Left lung (tissue), 10 donors: ENCODE results near the gene HS3ST2. TPM values are rescaled to one million over a fixed set of nuclear protein-coding genes. Genes with fewer than 3 reads are reported as not detected.

ENCODE experiments used
- ATAC-seq: fragments of 200-7000 bp; cut with Tn5 transposase; one replicate; pipeline ENCODE4 v1.9.1; 2020; ENCODE audit warnings: moderate library complexity
- DNase-seq, 4 donors: peaks; one replicate each; pipeline ENCODE4 v3.0.0-alpha.2; 2013 to 2020
- H3K27ac ChIP-seq, 2 donors: fragments of 200-600 bp; sonication (generic) in 1 of 2; one replicate each; pipeline versions ENCODE4 v1.5.0 to v1.8.0; 2020 to 2021
- H3K27me3 ChIP-seq, 2 donors: fragments of 200-600 bp; sonication (generic) in 1 of 2; one replicate each; pipeline versions ENCODE4 v1.5.0 to v1.8.0; 2020 to 2021
- H3K36me3 ChIP-seq, 2 donors: fragments of 200-600 bp; sonication (generic) in 1 of 2; one replicate each; pipeline versions ENCODE4 v1.5.0 to v1.8.0; 2020 to 2021
- H3K4me1 ChIP-seq, 2 donors: fragments of 200-600 bp; one replicate each; pipeline ENCODE4 v1.8.0; 2021
- H3K4me3 ChIP-seq, 2 donors: fragments of 200-600 bp; sonication (generic) in 1 of 2; one replicate each; pipeline versions ENCODE4 v1.5.0 to v1.8.0; 2020 to 2021; ENCODE audit warnings: mild to moderate bottlenecking in 1 of 2
- H3K9me3 ChIP-seq, 2 donors: fragments of 200-600 bp; sonication (generic) in 1 of 2; one replicate each; pipeline versions ENCODE4 v1.5.0 to v1.8.0; 2020 to 2021
- intact Hi-C, 2 donors: fragments of 100-400 bp; cut with DNase I; formaldehyde crosslinking; loops; one replicate each; pipeline versions ENCODE4 v1.11.2 to v1.14.2; 2022
- polyA plus RNA-seq, 6 donors: library from polyadenylated mRNA; unstranded; fragments of 120-200 nt; gene quantifications; one replicate each; pipeline ENCODE4 v1.2.1, GENCODE V29; 2013; ENCODE audit not compliant: insufficient read length in 6 of 6
- total RNA-seq, 2 donors: library from RNA; stranded (reverse); fragmentation: NEBNext Ultra II Directional; extraction: Animal tissue kit (Norgen Biotek cat#: 25700); gene quantifications; one replicate each; pipeline ENCODE4 v1.2.1, GENCODE V29; 2021
- TF ChIP-seq, protein P1 (sequence below), 2 donors: fragments of 200-600 bp; sonication (generic) in 1 of 2; IDR thresholded peaks; one replicate each; pipeline versions ENCODE4 v1.5.0 to v1.8.0; 2021; ENCODE audit warnings: antibody characterized with exemption in 2 of 2
- donor health status: DM: no; HTN: yes; CAD: no.
- donor health status: DM: no; HTN: no; CAD: no.

HS3ST2 gene
- total and polyA plus RNA-seq, 8 donors: 0.07 to 8.6 (median 3.2) TPM; not detected in 4

DNA sequence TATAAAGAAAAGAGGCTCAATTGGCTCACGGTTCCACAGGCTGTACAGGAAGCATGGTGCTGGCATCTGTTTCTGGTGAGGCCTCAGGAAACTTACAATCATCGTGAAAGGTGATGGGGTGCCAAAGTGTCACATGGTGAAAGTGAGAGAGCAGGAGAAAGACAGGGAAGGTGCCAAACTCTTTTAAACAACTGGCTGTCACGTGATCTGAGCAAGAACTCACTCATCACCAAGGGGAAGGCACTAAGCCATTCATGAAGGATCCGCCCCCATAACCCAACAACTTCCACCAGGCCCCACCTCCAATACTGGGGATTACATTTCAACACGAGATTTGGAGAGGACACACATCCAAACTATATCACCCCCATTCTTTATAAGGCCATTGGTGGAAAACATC lies 28.4 kb upstream of the HS3ST2 start:
- Histone ChIP-seq H3K36me3 (no peaks in the 10 kb centered on the region), H3K27me3 (no peaks in the 10 kb centered on the region), H3K4me3 (no peak overlapping the region), H3K4me1 (peaks cover 0 to 5% of the 10 kb centered on the region in 2 donors), H3K9me3 (no peaks in the 10 kb centered on the region), H3K27ac (no peak overlapping the region)
- TF ChIP-seq, protein P1, sequence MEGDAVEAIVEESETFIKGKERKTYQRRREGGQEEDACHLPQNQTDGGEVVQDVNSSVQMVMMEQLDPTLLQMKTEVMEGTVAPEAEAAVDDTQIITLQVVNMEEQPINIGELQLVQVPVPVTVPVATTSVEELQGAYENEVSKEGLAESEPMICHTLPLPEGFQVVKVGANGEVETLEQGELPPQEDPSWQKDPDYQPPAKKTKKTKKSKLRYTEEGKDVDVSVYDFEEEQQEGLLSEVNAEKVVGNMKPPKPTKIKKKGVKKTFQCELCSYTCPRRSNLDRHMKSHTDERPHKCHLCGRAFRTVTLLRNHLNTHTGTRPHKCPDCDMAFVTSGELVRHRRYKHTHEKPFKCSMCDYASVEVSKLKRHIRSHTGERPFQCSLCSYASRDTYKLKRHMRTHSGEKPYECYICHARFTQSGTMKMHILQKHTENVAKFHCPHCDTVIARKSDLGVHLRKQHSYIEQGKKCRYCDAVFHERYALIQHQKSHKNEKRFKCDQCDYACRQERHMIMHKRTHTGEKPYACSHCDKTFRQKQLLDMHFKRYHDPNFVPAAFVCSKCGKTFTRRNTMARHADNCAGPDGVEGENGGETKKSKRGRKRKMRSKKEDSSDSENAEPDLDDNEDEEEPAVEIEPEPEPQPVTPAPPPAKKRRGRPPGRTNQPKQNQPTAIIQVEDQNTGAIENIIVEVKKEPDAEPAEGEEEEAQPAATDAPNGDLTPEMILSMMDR (IDR thresholded peaks at IDR 0.05): no peak
- ATAC-seq (no peak), DNase-seq (no peak)
- intact Hi-C loops: no loop called here

DNA sequence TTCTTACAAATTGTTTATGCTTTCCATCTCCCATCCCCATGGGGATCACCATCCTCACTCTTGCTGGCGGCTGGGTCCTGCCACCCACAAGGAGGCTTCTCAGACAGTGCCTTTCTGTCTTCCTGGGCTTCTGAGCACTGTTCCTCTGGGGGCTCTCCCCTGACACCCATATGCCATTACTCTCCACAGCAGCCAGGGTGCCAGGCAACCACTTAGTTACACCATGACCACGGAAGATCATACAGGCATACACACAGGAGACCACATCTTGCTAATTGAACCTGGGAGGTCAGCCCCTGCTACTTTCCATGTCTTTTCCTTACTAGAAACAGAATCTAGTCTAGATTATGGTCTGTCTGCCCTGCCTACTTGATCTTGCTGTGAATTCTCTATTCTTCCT lies 27.7 kb upstream of the HS3ST2 start:
- no peak for ATAC-seq
- intact Hi-C loops: no loop called here
- Histone ChIP-seq H3K9me3 (no peaks in the 10 kb centered on the region), H3K27me3 (no peaks in the 10 kb centered on the region), H3K27ac (no peak overlapping the region), H3K36me3 (no peaks in the 10 kb centered on the region), H3K4me3 (no peak overlapping the region), H3K4me1 (peaks cover 0 to 5% of the 10 kb centered on the region in 2 donors)
- TF ChIP-seq, protein P1 (IDR thresholded peaks at IDR 0.05): no peak
- DNase-seq: no peak

DNA sequence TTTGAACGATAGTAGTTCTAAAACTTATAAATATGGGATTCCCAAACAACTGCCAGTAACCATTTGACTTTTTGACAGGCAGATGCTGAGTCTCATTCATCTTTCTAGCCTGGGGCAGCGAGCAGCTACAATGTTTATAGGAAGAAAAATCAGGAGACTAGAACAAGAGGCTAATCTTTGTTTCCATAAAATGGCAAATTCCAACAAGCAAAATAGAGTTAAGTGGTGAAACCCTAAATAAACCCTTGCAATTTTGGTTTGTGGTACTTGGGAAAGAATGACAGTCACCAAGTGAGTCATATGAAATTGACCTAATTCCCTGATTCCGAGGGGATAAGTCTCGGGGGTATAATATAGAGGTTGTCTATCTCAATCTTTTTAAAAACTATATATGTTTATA lies 27.3 kb upstream of the HS3ST2 start:
- Histone ChIP-seq H3K4me3 (no peak overlapping the region), H3K9me3 (no peaks in the 10 kb centered on the region), H3K4me1 (peaks cover 0 to 5% of the 10 kb centered on the region in 2 donors), H3K27me3 (no peaks in the 10 kb centered on the region), H3K36me3 (no peaks in the 10 kb centered on the region), H3K27ac (no peak overlapping the region)
- DNase-seq: no peak
- no peak for ATAC-seq
- intact Hi-C loops: no loop called here
- TF ChIP-seq, protein P1 (IDR thresholded peaks at IDR 0.05): no peak

DNA sequence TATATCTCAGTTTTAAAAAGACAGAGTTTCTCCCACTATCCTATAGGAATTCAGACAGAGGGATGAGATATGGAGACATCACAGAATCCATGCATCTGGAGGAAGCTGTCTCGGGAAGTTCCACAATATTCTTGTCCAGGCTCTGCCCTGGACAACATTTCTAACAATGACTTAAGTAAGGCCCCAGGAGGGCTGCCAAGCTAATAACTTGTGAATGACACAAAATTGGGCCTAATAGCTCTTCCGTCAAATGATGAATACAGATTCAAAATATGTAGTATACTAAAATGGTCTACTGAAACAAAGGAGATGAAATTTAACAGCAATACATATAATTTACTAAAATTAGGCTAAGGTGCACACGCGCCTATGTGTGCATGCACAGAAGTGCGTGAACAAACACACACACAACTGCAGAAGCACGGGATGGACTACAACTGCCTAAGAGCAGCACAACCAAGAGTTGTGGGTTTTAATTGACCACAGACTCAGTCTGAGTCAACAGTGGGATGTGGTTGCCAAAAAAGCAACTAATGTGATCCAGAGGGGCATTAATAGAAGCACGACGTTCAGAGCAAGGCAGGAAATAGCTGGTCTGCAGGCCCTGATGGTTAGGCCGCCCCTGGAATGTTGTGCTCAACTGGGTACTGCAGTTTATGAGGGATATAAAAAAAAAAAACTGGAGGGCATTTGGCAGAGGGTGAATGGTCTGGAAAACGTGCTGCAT lies 26.3 kb upstream of the HS3ST2 start:
- no peak for DNase-seq
- Histone ChIP-seq H3K9me3 (no peaks in the 10 kb centered on the region), H3K4me3 (no peak overlapping the region), H3K27me3 (no peaks in the 10 kb centered on the region), H3K4me1 (peaks cover 0 to 5% of the 10 kb centered on the region in 2 donors), H3K36me3 (no peaks in the 10 kb centered on the region), H3K27ac (no peak overlapping the region)
- ATAC-seq: peak; percentile 55
- intact Hi-C loops: no loop called here
- TF ChIP-seq, protein P1 (IDR thresholded peaks at IDR 0.05): no peak

DNA sequence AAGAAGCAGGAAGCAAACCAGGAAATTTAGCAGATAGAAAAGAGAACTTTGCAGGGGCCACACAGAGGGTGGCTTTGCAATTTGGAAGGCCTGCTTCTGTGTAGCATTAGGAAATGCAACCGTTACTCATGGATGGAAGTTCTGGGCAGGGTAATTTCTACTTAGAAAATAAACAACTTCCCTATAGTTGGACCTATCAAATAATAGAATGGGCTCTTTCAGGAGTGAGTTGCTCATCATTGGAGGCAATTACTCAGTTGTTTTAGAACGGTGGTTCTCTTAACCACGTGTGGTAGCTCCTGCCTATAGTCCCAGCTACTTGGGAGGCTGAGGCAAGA lies 25.8 kb upstream of the HS3ST2 start:
- H3K4me1 ChIP-seq: peaks cover 0 to 5% of the 10 kb centered on the region in 2 donors
- intact Hi-C loops: no loop called here
- H3K27ac ChIP-seq: no peak overlapping the region
- H3K4me3 ChIP-seq: no peak overlapping the region
- H3K9me3 ChIP-seq: no peaks in the 10 kb centered on the region
- no peaks in the 10 kb centered on the region for H3K36me3 ChIP-seq
- no peaks in the 10 kb centered on the region for H3K27me3 ChIP-seq
- ATAC-seq: no peak
- TF ChIP-seq, protein P1 (IDR thresholded peaks at IDR 0.05): no peak
- DNase-seq: no peak
